Trophoblast cell (in vitro differentiated cells and primary cell): ENCODE measurements around the gene SPAG9. TPM values are rescaled to one million over a fixed set of nuclear protein-coding genes. Genes with fewer than 3 reads are reported as not detected.

ENCODE experiments used
- DNase-seq, 2 donors: peaks; one replicate each; pipeline ENCODE4 v3.0.0-alpha.2; 2016
- H2AFZ ChIP-seq: 2 replicates; pipeline ENCODE4 v1.6.1; 2013; ENCODE audit warnings: low read length, moderate library complexity, mild to moderate bottlenecking; ENCODE audit not compliant: insufficient read depth, poor library complexity
- H2AK5ac ChIP-seq: 2 replicates; pipeline ENCODE4 v1.6.1; 2013; ENCODE audit warnings: mild to moderate bottlenecking, low read length
- H2BK120ac ChIP-seq: 2 replicates; pipeline ENCODE4 v1.6.1; 2013; ENCODE audit warnings: low read length, mild to moderate bottlenecking, moderate library complexity; ENCODE audit not compliant: insufficient read depth, poor library complexity
- H2BK12ac ChIP-seq: 2 replicates; pipeline ENCODE4 v1.6.1; 2013; ENCODE audit warnings: mild to moderate bottlenecking, low read length, moderate library complexity
- H2BK5ac ChIP-seq: 2 replicates; pipeline ENCODE4 v1.6.1; 2013; ENCODE audit warnings: low read length, low read depth, moderate library complexity, mild to moderate bottlenecking; ENCODE audit not compliant: poor library complexity
- H3K14ac ChIP-seq: 2 replicates; pipeline ENCODE4 v1.6.1; 2013; ENCODE audit warnings: mild to moderate bottlenecking, low read length
- H3K18ac ChIP-seq: 2 replicates; pipeline ENCODE4 v1.6.1; 2013; ENCODE audit warnings: mild to moderate bottlenecking, low read length
- H3K23ac ChIP-seq: 2 replicates; pipeline ENCODE4 v1.6.1; 2013; ENCODE audit warnings: low read length
- H3K27ac ChIP-seq: 2 replicates; pipeline ENCODE4 v1.5.1; 2013; ENCODE audit warnings: low read depth, mild to moderate bottlenecking, inconsistent platforms, low read length, moderate library complexity
- H3K27me3 ChIP-seq: 2 replicates; pipeline ENCODE4 v1.6.1; 2013; ENCODE audit warnings: inconsistent platforms, mild to moderate bottlenecking, low read length, moderate library complexity; ENCODE audit not compliant: insufficient read depth
- H3K36me3 ChIP-seq, 2 experiments: 1 replicate in 1 of 2; 2 replicates in 1 of 2; pipeline ENCODE4 v1.6.1; 2013; ENCODE audit warnings: low read length in 2 of 2, mild to moderate bottlenecking in 2 of 2, moderate library complexity in 1 of 2; ENCODE audit not compliant: insufficient read depth in 2 of 2, control insufficient read depth in 1 of 2
- H3K4ac ChIP-seq: 2 replicates; pipeline ENCODE4 v1.6.1; 2013; ENCODE audit warnings: low read depth, mild to moderate bottlenecking, low read length, moderate library complexity
- H3K4me1 ChIP-seq, 2 experiments: 1 replicate in 1 of 2; 2 replicates in 1 of 2; pipeline ENCODE4 v1.6.1; 2013; ENCODE audit warnings: low read length in 2 of 2, mild to moderate bottlenecking in 2 of 2, moderate library complexity in 1 of 2; ENCODE audit not compliant: insufficient read depth in 2 of 2, control insufficient read depth in 1 of 2
- H3K4me2 ChIP-seq: 2 replicates; pipeline ENCODE4 v1.6.1; 2013; ENCODE audit warnings: inconsistent platforms, mild to moderate bottlenecking, low read length, moderate library complexity
- H3K4me3 ChIP-seq: 2 replicates; pipeline ENCODE4 v1.5.1; 2013; ENCODE audit warnings: mild to moderate bottlenecking, low read depth, low read length, inconsistent platforms
- H3K79me1 ChIP-seq: one replicate; pipeline ENCODE4 v1.6.1; 2013; ENCODE audit warnings: low read length
- H3K79me2 ChIP-seq: 2 replicates; pipeline ENCODE4 v1.6.1; 2013; ENCODE audit warnings: low read length, mild to moderate bottlenecking; ENCODE audit not compliant: control insufficient read depth, insufficient read depth, poor library complexity
- H3K9ac ChIP-seq: 2 replicates; pipeline ENCODE4 v1.6.1; 2013; ENCODE audit warnings: mild to moderate bottlenecking, low read length
- H3K9me3 ChIP-seq: 2 replicates; pipeline ENCODE4 v1.6.1; 2013; ENCODE audit warnings: low read depth, mild to moderate bottlenecking, control low read depth, inconsistent platforms, low read length; ENCODE audit not compliant: insufficient read depth
- H4K12ac ChIP-seq: 2 replicates; pipeline ENCODE4 v1.6.1; 2013; ENCODE audit warnings: low read depth, mild to moderate bottlenecking, low read length, moderate library complexity
- H4K8ac ChIP-seq: 2 replicates; pipeline ENCODE4 v1.6.1; 2013; ENCODE audit warnings: low read depth, mild to moderate bottlenecking, low read length, moderate library complexity
- H4K91ac ChIP-seq: one replicate; pipeline ENCODE4 v1.6.1; 2013; ENCODE audit warnings: low read depth, mild to moderate bottlenecking, low read length, moderate library complexity
- WGBS: extraction: QIAGEN DNeasy Blood & Tissue Kit; methylation state at CpG from one replicate; pipeline ENCODE4 v1.1.7; 2013; ENCODE audit warnings: missing lambda C conversion rate; ENCODE audit not compliant: insufficient read length, insufficient coverage; ENCODE audit errors: extremely low coverage; 5-methylcytosine and 5-hydroxymethylcytosine counted together
- polyA plus RNA-seq: library from polyadenylated mRNA; stranded (reverse); fragments of 200-250 nt; gene quantifications from 2 replicates; pipeline ENCODE4 v1.2.3, GENCODE V29; 2013

Gene SPAG9, protein sequence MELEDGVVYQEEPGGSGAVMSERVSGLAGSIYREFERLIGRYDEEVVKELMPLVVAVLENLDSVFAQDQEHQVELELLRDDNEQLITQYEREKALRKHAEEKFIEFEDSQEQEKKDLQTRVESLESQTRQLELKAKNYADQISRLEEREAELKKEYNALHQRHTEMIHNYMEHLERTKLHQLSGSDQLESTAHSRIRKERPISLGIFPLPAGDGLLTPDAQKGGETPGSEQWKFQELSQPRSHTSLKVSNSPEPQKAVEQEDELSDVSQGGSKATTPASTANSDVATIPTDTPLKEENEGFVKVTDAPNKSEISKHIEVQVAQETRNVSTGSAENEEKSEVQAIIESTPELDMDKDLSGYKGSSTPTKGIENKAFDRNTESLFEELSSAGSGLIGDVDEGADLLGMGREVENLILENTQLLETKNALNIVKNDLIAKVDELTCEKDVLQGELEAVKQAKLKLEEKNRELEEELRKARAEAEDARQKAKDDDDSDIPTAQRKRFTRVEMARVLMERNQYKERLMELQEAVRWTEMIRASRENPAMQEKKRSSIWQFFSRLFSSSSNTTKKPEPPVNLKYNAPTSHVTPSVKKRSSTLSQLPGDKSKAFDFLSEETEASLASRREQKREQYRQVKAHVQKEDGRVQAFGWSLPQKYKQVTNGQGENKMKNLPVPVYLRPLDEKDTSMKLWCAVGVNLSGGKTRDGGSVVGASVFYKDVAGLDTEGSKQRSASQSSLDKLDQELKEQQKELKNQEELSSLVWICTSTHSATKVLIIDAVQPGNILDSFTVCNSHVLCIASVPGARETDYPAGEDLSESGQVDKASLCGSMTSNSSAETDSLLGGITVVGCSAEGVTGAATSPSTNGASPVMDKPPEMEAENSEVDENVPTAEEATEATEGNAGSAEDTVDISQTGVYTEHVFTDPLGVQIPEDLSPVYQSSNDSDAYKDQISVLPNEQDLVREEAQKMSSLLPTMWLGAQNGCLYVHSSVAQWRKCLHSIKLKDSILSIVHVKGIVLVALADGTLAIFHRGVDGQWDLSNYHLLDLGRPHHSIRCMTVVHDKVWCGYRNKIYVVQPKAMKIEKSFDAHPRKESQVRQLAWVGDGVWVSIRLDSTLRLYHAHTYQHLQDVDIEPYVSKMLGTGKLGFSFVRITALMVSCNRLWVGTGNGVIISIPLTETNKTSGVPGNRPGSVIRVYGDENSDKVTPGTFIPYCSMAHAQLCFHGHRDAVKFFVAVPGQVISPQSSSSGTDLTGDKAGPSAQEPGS (N-terminal part only)
- 77.3 and 82.1 TPM in 2 replicates for polyA plus RNA-seq

- peak within 1 kb of the TSS; percentile 27 for H2BK12ac ChIP-seq
- peaks cover 15% of the 10 kb centered on the region for H3K79me1 ChIP-seq
- no peaks in the 10 kb centered on the region for H3K27me3 ChIP-seq
- H4K12ac ChIP-seq = peak within 1 kb of the TSS; percentile 70
- peak within 1 kb of the TSS; percentile 90 for H3K27ac ChIP-seq
- H3K4me2 ChIP-seq = peak within 1 kb of the TSS; percentile 77
- H3K18ac ChIP-seq = peak within 1 kb of the TSS; percentile 87
- no peak within 1 kb of the TSS for H3K23ac ChIP-seq
- H3K79me2 ChIP-seq = peaks cover 17% of the 10 kb centered on the region
- H2BK120ac ChIP-seq = peak within 1 kb of the TSS; percentile 89
- peak within 1 kb of the TSS; percentile 76 for H3K9ac ChIP-seq
- H4K8ac ChIP-seq = peak within 1 kb of the TSS; percentile 87
- H3K9me3 ChIP-seq = no peaks in the 10 kb centered on the region
- peak within 1 kb of the TSS; percentile 77 for H4K91ac ChIP-seq
- WGBS = no CpG with 5 or more reads among the region's 68 CpGs
- peak within 1 kb of the TSS; percentile 85 for H3K14ac ChIP-seq
- H3K4ac ChIP-seq = peak within 1 kb of the TSS; percentile 71
- peak within 1 kb of the TSS; percentile 92 for H2BK5ac ChIP-seq
- peak within 1 kb of the TSS; percentile 39 for H2AFZ ChIP-seq
- H3K36me3 ChIP-seq = no peaks in the 10 kb centered on the region
- H3K4me3 ChIP-seq = peak within 1 kb of the TSS; percentile 95
- no peak within 1 kb of the TSS for H2AK5ac ChIP-seq
- DNase-seq = peak; percentile 97 to 98
- H3K4me1 ChIP-seq = peaks cover 3 to 12% of the 10 kb centered on the region in 2 experiments
These were observed at the start of gene SPAG9 for GRCh38 chr17:51120739-51121619. SPAG9 (minus strand) TSS chr17:51120868; CDS start chr17:51120656, 212 bp downstream.

DNA sequence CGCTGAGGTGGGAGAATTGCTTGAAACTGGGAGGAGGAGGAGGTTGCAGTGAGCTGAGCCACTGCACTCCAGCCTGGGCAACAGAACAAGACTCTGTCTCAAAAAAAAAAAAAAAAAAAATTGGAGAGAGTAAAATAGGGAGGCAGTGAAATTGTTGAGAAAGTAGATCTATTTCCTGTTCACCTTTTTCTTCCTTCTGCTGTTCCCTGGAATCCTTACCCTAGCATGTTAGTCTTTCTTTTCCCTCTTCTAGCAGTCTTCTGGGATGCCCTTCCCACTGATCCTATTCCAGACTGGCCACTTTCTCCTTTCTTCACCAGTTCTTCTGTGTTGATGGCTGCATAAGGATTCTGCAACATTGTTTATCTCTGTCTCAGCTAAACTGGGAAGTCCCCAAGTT, 48.7 kb upstream of the SPAG9 start:
- Histone ChIP-seq H3K27ac (no peak overlapping the region), H2AK5ac (no peak overlapping the region), H2BK12ac (no peak overlapping the region), H3K18ac (no peak overlapping the region), H3K4me1 (peaks cover 7 to 10% of the 10 kb centered on the region in 2 experiments), H3K4me2 (no peak overlapping the region), H3K79me2 (peaks cover 10% of the 10 kb centered on the region), H2BK5ac (no peak overlapping the region), H3K14ac (no peak overlapping the region), H3K79me1 (peaks cover 11% of the 10 kb centered on the region), H3K4ac (no peak overlapping the region), H2BK120ac (no peak overlapping the region), H3K23ac (no peak overlapping the region), H4K91ac (no peak overlapping the region), H3K9ac (no peak overlapping the region), H3K4me3 (no peak overlapping the region), H3K9me3 (no peaks in the 10 kb centered on the region), H3K36me3 (peaks cover 28 to 48% of the 10 kb centered on the region in 2 experiments), H2AFZ (no peak overlapping the region), H4K8ac (no peak overlapping the region), H4K12ac (no peak overlapping the region), H3K27me3 (no peaks in the 10 kb centered on the region)
- DNase-seq = no peak
- no CpG with 5 or more reads among the region's 1 CpG for WGBS

DNA sequence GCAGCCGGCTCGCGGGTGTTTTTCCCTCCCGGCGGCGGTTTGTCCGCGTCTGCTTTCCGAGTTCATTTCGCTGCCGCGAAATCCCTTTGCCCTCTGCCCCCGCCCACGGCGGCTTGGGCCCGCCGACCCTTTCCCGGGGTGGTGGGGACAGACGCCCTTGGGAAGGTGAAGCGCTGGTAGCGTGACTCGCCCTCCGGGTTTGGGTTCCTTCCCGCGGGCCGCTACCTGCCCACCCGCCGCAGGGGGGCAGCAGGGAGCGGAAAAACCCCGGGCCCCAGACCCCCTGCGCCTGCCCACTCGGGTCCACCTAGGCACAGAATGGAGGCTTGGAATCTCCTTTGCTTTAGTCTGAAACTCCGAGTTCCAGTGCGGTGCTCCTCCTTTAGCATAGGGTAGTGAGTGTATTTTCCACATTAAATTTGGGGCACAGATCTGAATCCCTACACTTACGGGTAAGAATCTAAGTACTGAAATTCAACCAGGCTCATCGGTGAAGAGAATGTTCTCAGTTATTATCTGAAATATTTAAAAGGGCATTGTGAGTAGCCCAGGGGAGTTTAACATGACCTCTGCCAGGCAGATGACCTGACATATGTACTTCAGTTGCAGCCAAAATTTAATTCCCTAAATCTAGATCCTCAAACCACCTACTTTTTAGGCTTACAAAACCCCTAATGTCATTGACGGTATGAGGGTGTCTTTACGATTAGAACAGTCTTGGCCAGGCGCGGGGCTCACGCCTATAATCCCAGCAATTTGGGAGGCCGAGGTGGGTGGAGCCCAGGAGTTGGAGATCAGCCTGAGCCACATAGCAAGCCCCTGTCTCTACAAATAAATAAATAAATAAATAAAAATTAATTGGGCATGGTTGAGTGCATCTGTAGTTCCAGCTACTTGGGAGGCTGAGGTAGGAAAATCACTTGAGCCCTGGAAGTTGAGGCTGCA, 46.6 kb upstream of the SPAG9 start:
- Histone ChIP-seq H3K9ac (peak overlapping the region; percentile 89), H3K27ac (peak overlapping the region; percentile 69), H3K4me1 (peaks cover 7 to 10% of the 10 kb centered on the region in 2 experiments), H2BK12ac (no peak overlapping the region), H4K8ac (peak overlapping the region; percentile 50), H3K23ac (no peak overlapping the region), H2BK120ac (no peak overlapping the region), H3K4me3 (peak overlapping the region; percentile 93), H3K9me3 (no peaks in the 10 kb centered on the region), H3K36me3 (peaks cover 25 to 39% of the 10 kb centered on the region in 2 experiments), H3K79me2 (peaks cover 10% of the 10 kb centered on the region), H2AK5ac (no peak overlapping the region), H4K91ac (peak overlapping the region; percentile 56), H3K4ac (peak overlapping the region; percentile 59), H2BK5ac (peak overlapping the region; percentile 67), H3K14ac (peak overlapping the region; percentile 79), H4K12ac (peak overlapping the region; percentile 43), H3K27me3 (no peaks in the 10 kb centered on the region), H3K18ac (no peak overlapping the region), H3K4me2 (peak overlapping the region; percentile 71), H2AFZ (peak overlapping the region; percentile 87), H3K79me1 (peaks cover 11% of the 10 kb centered on the region)
- DNase-seq = peak; percentile 41 to 67
- WGBS = no CpG with 5 or more reads among the region's 42 CpGs
